PC-9 (cell line): ENCODE data around the gene FBP2.

Experiments used
- EZH2 ChIP-seq: fragments of 200-600 bp; sonication (generic); IDR thresholded peaks from 2 replicates; pipeline ENCODE4 v1.8.0; 2017; ENCODE audit warnings: antibody characterized with exemption, low read depth
- TF ChIP-seq, protein P1 (sequence below): fragments of 200-600 bp; sonication (generic); conservative IDR thresholded peaks from 2 replicates; pipeline ENCODE4 v1.6.1; 2017; ENCODE audit warnings: mixed run types, antibody characterized with exemption, mild to moderate bottlenecking, moderate library complexity

DNA sequence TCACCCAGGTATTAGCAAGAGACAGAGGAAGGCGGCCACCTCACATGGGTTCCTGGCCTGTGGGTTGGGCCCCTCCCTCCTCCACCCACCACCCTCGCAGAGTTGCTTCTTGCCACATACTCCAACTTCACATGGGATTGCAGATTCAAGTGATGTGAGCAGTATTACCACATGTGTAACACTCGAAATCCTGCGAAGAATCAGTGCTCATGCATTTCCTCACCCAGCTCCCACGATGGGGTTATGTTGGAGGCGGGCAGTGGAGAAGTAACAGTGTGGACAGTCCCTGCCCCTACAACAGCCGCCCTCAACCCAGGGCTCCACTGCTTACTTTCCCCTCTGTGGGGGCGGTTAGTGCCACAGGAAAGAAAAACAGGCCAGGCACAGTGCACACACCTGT is 49.6 kb upstream of the FBP2 start:
- TF ChIP-seq, protein P1, sequence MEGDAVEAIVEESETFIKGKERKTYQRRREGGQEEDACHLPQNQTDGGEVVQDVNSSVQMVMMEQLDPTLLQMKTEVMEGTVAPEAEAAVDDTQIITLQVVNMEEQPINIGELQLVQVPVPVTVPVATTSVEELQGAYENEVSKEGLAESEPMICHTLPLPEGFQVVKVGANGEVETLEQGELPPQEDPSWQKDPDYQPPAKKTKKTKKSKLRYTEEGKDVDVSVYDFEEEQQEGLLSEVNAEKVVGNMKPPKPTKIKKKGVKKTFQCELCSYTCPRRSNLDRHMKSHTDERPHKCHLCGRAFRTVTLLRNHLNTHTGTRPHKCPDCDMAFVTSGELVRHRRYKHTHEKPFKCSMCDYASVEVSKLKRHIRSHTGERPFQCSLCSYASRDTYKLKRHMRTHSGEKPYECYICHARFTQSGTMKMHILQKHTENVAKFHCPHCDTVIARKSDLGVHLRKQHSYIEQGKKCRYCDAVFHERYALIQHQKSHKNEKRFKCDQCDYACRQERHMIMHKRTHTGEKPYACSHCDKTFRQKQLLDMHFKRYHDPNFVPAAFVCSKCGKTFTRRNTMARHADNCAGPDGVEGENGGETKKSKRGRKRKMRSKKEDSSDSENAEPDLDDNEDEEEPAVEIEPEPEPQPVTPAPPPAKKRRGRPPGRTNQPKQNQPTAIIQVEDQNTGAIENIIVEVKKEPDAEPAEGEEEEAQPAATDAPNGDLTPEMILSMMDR, result no peak
- TF ChIP-seq EZH2, result no peak
